G401.6 (cell line): Measurements from ENCODE around the gene GABRP.
"Not testable (repeated sequence)": the region's sequence is repeated elsewhere in the genome, so short reads cannot be mapped to it uniquely, and the experiment has no call there.

Source experiments
- FAIRE-seq: peaks from 2 replicates; lab custom pipeline; 2012; peaks lifted over from hg19 to GRCh38; lab: Jason Lieb, UNC

Gene GABRP

DNA sequence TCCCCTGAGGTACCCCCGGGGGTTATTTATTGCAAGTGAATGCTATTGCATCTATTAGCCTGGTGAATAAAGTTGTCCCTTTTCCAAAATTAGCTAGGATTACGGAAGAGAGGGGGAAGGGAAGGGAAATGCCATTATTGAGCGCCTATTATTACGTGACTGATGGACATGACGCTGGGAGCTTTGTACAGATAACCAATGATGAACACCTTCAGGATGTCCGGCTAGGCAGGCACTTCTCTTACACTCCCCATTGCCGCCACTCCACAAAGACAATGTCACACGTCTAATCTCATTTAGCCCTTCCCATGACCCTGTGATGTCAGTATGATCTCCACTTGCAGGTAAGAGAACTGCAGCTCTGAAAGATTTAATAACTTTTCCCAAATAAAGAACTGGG lies 9.4 kb downstream of the GABRP start:
- FAIRE-seq: no peak

DNA sequence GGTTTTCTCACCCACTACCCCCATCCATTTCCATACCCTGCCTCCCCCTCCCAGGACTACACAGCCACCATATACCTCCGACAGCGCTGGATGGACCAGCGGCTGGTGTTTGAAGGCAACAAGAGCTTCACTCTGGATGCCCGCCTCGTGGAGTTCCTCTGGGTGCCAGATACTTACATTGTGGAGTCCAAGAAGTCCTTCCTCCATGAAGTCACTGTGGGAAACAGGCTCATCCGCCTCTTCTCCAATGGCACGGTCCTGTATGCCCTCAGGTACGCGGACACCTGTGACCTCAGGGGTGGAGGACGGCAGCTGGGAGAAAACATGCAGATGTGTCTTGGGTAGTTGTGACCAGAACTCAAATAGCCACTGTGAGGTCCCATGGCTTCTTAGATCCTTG lies 11.6 kb downstream of the GABRP start:
- no peak for FAIRE-seq

DNA sequence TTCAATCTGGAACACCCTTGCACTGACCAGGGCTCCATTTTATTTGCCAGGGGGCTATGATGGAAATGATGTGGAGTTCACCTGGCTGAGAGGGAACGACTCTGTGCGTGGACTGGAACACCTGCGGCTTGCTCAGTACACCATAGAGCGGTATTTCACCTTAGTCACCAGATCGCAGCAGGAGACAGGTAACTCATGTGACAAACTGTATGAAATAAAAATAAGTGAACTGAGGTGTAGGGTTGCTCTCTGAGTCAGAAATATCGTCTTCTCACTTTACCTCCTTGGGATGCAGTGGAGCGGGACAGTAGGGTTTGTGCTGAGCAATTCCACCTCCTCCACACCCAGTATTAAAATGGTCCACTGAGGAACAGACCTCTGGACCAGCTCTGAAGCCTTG lies 22.1 kb downstream of the GABRP start:
- FAIRE-seq: no peak

DNA sequence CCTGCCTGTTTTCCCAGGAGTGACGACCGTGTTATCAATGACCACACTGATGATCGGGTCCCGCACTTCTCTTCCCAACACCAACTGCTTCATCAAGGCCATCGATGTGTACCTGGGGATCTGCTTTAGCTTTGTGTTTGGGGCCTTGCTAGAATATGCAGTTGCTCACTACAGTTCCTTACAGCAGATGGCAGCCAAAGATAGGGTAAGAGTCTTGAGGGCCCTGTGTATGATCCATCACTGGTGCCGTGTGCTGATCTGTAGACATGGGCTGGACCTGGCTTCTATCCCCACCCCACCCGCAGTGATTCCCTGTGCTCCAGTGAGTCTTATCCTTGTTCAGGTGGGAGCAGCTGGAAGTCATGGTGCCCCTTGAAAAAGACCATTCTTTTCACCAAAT lies 26.0 kb downstream of the GABRP start:
- no peak for FAIRE-seq

DNA sequence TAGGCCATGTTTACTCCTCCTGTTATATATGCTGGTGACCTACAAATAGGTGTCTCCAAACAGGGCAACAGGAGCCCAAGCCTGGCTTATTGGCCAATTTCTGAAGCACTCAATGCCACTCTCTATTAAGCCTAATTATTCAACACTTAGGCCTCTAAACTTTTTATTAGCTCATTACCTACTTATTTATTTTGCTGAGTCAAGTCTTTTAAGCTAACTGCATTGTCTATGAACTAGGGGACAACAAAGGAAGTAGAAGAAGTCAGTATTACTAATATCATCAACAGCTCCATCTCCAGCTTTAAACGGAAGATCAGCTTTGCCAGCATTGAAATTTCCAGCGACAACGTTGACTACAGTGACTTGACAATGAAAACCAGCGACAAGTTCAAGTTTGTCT lies 28.2 kb downstream of the GABRP start:
- no peak for FAIRE-seq

DNA sequence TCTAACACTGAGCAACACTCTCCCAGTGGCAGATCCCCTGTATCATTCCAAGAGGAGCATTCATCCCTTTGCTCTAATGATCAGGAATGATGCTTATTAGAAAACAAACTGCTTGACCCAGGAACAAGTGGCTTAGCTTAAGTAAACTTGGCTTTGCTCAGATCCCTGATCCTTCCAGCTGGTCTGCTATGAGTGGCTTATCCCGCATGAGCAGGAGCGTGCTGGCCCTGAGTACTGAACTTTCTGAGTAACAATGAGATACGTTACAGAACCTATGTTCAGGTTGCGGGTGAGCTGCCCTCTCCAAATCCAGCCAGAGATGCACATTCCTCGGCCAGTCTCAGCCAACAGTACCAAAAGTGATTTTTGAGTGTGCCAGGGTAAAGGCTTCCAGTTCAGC lies 29.7 kb downstream of the GABRP start:
- FAIRE-seq: no peak

DNA sequence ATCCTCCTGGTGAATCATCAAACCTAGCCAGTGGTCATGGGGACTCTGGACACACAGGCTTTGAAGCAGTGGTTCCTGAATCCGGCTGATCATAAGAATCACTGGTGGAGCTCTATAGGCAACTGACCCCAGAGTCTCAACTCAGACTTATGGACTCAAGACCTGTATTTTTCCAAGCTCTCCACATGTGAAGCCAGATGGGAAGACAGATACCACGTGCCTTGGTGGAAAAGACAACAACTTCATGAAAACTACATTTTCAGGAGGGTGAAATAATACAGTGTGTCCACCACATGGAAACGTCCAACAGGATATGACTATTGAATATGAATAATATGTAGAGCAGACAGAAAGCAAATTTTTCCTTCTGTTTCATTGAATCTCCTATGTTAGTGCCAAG lies 33.7 kb downstream of the GABRP start:
- FAIRE-seq: no peak

DNA sequence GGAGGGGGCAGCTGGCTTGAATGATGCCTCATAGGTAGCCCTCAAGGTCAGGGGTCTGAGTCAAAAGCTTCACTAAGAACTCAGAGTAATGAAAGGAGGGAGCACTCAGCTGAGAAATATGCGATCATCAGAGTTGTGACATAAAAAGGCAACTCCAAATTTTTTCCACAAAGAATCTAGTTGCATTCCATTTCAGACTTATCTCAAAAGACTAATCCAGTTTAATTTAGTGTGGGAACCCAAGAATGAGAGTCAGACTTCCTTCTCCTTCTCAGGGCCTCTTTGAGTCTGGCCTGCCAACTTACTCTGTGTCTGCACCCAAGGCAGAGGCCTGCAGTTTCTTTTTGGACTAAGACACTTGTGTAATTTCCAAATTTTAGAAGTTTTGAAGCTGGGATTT lies 34.7 kb downstream of the GABRP start:
- no peak for FAIRE-seq

DNA sequence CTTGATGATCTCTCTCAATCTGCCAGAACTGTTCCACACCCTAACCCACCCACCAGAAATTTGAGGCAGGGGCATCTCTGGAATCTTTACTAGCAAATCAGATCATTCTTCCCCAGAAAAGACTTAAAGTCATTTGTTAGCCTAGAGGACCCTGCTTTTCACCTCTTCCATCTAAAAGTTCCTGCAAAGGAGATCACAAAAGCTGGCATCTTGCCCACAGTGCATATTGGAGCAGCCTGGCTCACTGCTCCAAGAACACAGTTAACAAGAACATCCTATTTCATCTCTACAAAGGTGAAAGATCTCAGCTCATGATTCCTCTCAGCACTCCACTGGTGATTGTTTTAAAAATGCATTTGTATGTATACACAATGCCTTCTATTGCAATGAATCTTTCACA lies 36.3 kb downstream of the GABRP start:
- FAIRE-seq: no peak

DNA sequence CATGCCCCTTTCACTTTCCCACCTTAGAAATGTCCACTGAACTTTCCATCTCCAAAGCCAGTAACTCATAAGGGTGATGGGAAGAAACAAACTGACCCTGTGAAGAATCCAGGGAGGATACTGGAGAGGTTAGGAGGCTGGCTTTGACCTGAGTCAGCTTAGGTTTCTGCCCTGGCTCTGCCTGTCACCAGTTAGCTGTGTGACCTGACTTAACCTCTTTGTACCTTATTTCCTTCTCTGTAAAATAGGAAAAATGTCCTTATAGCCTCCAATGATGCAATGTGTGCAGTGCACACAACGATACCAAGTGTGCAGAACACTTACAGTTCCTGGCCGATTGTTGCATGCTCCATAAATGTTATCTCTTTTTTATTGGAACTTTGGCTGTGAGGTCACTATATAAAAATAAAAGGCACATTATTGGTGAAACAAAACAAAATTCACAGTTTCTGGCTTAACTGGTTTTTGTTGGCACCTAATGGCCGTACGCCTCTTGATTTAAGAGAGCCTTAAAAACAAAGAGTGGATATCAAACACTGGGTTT lies 37.8 kb downstream of the GABRP start:
- no peak for FAIRE-seq

DNA sequence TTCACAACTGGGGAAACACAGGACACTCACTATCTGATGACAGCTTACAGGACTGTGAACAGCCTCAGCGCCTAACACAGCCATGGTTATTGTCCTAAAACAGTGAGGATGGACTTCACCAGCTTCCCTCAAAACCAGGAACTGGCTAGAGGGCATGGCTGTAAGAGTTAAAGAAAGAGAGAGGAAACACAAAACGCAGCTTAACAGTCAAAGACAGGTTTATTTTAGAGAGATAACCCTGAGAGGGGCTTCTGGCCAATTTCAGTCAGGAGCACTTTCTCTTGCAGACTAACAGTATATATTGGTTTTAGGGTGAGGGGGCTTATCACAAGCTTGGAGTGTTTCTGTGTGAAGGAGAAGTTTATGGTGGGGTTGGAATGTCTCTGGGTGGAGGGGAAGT lies 42.6 kb downstream of the GABRP start:
- no peak for FAIRE-seq

DNA sequence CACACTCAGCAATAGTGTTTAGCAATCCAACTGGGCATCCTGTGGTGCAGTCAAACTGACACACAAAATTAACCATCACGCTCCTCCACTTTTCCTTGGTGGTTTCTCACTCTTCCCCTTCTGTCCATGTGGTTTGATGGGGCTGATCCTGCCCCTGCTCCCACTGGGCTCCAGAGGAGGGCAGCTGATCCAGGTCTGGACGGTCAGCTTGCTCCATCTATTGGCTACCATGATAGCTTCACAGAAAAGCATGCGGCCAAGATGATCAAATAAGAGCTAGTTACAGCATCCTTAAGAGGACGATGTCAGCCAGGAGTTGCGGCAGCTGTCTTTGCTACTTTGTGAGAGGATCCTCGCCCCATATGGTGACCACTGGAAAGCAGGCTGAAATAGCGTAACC lies 48.7 kb downstream of the GABRP start:
- no peak for FAIRE-seq

DNA sequence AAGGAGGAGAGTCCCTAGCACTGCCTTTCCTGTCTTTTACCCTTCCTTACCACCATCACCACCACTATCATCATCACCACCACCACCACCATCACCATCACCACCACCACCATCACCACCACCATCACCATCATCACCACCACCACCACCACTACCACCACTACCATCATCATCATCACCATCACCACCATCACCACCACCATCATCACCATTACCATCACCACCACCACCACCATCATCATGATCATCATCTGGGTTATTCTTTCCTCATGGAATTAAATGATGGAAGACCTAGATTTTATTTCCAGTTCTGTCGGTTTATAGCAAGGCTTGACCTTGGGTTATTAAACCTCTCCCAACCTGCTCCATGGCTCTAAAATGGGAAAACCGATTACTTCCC lies 50.5 kb downstream of the GABRP start:
- FAIRE-seq: not testable (repeated sequence)

DNA sequence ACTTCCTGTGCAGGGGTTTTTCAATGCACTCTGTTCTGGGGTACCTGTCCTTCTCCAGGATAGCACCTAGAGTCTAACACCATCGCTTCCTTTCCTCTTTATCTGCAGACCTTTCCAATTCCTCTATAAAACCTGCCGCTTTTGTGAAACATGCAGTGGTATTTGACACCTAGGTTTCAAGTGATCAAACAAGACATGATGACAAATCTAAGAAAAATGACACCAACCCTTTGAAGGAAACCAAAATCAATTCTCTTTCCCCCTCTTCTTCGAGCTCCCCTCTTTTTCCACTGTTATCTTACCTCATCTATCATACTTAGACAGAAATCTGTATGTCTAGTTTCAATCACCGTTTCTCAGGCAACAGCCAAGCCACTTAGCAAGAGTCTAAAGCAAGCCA lies 52.7 kb downstream of the GABRP start:
- no peak for FAIRE-seq

DNA sequence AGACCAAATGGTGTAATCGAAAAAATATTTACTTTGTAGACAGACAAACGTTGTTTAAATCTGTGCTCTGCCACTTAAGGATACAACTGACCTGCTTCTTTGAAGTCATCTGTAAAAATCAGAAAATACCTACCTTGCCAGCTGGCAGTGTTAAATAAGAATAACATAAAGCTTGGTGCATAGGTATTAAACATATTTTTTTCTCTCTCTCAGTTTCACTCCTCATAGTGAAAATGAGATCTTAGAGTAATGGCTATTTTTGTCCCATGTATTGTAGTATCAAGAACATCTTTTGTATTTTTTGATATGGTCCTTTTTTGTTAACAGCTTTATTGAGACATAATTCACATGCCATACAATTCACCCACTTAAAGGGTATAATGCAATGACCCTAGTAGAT lies 60.3 kb downstream of the GABRP start:
- FAIRE-seq: no peak

DNA sequence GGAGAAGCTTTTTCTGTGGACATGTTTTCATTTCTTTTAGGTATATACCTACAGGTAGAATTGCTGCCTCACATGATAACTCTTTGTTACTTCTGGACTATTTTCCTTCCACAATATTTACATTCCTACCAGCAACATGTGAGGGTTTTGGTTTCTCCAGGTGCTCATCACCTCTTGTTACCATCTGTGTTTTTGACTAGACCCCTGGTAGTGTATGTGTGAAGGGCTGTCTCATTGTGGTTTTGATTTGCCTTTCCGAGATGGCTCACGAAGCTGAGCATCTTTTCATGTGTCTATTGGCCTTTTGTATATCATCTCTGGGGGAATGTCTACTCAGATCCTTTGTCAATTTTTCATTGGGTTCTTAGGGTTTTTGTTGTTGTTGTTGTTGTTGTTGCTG lies 61.1 kb downstream of the GABRP start:
- FAIRE-seq: no peak

DNA sequence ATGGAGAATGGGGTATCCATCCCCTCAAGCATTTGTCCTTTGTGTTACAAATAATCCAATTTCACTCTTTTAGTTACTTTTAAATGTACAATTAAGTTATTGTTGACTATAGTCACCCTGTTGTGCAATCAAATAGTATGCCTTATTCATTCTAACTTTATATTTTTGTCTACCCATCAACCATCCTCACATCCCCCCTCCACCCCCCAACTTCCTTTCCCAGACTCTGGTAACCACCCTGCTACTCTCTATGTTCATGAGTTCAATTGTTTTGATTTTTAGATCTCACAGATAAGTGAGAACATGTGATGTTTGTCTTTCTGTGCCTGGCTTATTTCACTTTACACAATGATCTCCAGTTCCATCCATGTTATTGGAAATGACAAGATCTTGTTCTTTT lies 62.9 kb downstream of the GABRP start:
- no peak for FAIRE-seq

DNA sequence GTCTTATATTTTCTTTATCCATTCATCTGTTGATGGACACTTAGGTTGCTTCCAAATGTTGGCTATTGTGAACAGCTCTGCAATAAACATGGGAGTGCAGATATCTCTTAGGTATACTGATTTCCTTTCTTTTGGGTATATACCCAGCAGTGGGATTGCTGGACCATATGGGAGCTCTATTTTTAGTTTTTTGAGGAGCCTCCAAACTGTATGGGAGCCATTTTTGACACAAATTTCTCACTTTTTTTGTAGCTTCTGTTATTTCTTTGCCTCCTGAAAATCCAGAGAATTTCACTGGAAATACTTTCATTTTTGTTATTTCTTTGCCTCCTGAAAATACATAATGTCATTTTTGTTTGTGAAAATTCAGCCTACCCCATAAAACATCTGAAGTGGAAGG lies 63.3 kb downstream of the GABRP start:
- no peak for FAIRE-seq

DNA sequence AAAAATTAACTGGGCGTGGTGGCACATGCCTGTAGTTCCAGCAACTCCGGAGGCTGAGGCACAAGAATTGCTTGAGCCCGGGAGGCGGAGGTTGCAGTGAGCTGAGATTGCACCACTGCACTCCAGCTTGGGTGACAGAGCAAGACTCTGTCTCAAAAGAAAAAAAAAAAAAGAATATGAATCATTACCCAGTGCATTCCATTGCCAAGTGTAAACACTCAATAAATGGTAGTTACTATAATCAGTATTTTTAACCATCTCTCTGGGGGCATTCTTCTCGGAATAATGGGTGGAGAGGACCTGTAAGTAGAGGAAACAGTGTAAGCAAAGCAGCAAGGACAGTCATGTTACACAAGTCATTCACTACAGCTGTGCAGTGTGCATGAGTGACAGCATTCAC lies 64.5 kb downstream of the GABRP start:
- no peak for FAIRE-seq

DNA sequence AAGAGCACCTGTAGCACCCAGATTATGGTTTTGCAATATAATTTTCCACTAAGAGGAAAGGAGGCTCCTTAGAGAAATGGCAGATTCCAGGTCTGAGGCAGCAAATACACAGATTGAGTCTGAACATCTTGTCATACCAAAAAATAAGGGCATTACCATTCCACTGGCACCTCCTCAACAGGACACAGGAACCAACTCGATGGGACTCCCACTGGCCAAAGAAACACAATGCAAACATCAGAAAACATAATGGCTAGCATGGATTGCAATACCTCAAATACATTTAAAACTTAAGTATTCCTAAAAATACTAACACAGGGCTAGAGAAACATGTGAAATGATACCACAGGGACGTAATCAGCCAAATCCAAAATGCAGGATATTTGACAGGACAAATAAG lies 65.8 kb downstream of the GABRP start:
- FAIRE-seq: no peak

DNA sequence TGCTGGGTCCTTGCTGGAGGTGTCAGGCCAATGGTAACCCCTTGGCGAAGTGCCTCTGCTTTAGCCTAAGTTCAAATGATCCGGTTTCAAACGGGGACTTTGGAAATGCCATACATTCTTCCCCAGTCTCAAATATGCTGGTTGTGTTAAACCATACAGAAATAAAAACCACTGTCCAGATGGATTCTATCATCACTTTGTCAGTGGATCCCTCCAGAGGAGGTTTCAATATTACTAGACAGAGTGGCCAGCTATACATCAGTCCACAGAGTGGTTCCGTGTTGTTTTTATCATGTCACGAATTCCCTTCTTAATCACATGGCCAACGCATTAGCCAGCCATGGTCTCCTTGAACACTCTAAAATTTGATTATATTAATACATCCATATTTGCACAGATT lies 71.0 kb downstream of the GABRP start:
- FAIRE-seq: no peak

DNA sequence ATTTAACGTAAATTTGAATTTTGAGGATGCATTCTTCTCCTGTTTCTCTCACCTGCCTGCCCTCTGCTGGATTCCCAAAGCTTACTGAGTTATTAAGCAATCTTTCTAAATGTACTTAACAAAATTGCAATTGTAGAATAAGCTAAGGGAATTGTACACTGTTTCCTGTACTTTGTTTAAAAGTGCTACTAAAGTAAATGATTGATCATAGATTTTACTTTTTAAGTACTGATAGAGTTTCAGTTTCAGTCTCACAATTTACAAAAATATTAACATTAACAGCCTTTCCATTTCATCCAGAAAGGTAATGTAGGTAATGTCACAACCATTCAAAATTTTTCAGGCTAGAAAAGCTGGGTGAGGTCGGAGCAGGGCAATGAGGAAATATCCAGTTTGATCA lies 73.5 kb downstream of the GABRP start:
- no peak for FAIRE-seq

DNA sequence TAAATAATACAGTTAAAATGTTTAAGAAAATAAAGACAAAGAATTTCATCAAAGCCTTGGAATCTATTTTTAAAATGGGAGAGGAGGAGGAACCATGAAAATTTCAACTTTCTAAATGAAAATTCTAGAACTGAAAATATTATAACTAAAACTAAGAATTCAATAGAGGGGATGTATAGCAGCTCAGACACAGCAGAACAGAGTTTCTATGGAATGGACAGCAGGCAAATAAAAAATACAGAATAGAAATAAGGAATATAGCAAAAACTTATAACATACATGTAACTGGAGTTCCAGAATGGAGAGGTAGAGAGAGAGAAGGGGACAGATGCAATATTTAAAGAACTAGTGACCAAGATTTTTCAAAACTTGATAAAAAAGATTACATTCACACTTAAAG lies 76.9 kb downstream of the GABRP start:
- no peak for FAIRE-seq

DNA sequence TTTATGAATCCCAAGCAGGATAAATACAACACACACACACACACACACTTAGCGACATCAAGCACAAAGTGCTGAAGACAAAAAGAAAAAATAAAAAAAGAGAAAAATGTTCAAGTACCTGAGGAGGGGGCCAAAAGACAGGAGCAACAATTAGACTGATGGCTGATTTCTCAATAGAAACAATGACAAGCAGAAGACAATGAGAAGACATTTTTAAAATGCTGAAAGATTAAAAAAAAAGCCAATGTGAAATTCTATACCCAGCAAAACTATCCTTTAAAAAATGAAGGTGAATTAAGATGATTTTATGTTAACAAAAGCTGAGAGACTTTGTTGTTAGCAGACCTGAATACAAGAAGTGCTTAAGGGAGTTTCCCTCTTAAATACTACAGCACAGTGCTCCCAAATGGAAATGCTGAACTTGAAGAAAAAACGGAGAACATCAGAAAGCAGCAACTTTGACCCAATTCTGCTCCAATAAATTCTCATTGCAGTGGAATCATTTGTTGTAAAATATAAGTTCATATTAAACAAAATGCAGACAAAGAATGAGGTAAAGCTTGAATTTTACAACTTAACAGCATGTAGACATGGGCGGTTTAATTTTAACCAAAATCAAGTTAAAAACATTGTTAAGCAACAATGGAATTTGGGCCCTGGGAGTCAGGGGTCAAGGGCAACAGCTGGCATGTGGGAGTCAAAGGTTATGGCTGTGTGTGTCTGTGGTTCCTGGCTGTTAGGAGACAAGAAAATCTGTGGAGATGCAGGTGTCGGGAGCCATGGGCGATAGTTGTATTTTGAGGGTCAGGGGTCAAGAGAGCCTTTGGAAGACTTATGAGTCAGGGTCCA lies 77.5 kb downstream of the GABRP start:
- no peak for FAIRE-seq

DNA sequence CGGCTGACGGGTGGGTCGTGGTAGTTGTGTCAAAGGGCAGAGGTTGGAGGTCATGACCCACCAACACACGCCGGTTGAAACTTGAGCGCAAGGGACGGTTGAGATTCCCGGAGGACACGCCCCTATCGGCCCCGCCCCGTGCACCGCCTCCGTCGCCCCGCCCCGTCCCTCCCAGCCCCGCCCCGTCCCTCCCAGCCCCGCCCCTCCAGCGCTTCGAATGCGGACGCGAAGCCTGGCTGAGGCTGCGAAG lies 78.1 kb downstream of the GABRP start:
- FAIRE-seq: no peak
